T-helper 1 cell treated with Interleukin-12 subunit alpha and Interleukin-12 subunit beta and Interleukin-4 antibody, amounts not matched to agents 30 ng/mL and 1 ng/mL, for 36 hours (primary cell): ENCODE measurements around the gene TXNDC8. TPM values are rescaled to one million over a fixed set of nuclear protein-coding genes. Genes with fewer than 3 reads are reported as not detected.
"Not testable (repeated sequence)": the region's sequence is repeated elsewhere in the genome, so short reads cannot be mapped to it uniquely, and the experiment has no call there.

Experiments used
- intact Hi-C: fragments of 100-400 bp; cut with micrococcal nuclease; formaldehyde crosslinking; loops from one replicate; pipeline ENCODE4 v1.15.1; 2024
- total RNA-seq: library from RNA; stranded (reverse); gene quantifications from 2 replicates; pipeline ENCODE4 v1.2.3, GENCODE V29; 2022

Gene TXNDC8
- total RNA-seq, 1 donor from 2014 or later: not detected

- intact Hi-C loops: no loop called here
Measured at GRCh38 chr9:110328763-110329162, 8.9 kb downstream of the TXNDC8 start.

- intact Hi-C loops: no loop called here
Measured at GRCh38 chr9:110327716-110328115, 9.9 kb downstream of the TXNDC8 start.

GRCh38 chr9:110323818-110324217, 13.8 kb downstream of the TXNDC8 start:
- intact Hi-C loops: no loop called here

GRCh38 chr9:110320651-110321445, 16.8 kb downstream of the TXNDC8 start:
- intact Hi-C loops: no loop called here

- intact Hi-C loops: no loop called here
Measured at GRCh38 chr9:110319781-110320492, 17.7 kb downstream of the TXNDC8 start.

- intact Hi-C loops: loop anchor here (2.0 kb wide), 1 partner anchor 61 kb away; the partner anchor contains the start of gene TXN
Measured at GRCh38 chr9:110317911-110318310, 19.8 kb downstream of the TXNDC8 start.

- intact Hi-C loops: loop anchor here (2.0 kb wide), 1 partner anchor 60 kb away; the partner anchor contains the start of gene TXN
Measured at GRCh38 chr9:110316261-110317075, 21.2 kb downstream of the TXNDC8 start.

GRCh38 chr9:110311978-110312377, 25.7 kb downstream of the TXNDC8 start:
- intact Hi-C loops: not testable (repeated sequence)

GRCh38 chr9:110309681-110310080, 28.0 kb downstream of the TXNDC8 start:
- intact Hi-C loops: no loop called here

- intact Hi-C loops: no loop called here
Measured at GRCh38 chr9:110308633-110309038, 29.0 kb downstream of the TXNDC8 start.

- intact Hi-C loops: no loop called here
Measured at GRCh38 chr9:110307191-110307590, 30.5 kb downstream of the TXNDC8 start.

GRCh38 chr9:110303133-110303532, 34.5 kb downstream of the TXNDC8 start:
- intact Hi-C loops: no loop called here

GRCh38 chr9:110298043-110298605, 39.5 kb downstream of the TXNDC8 start:
- intact Hi-C loops: no loop called here

- intact Hi-C loops: no loop called here
Measured at GRCh38 chr9:110293248-110293647, 44.4 kb downstream of the TXNDC8 start.

GRCh38 chr9:110291921-110292557, 45.6 kb downstream of the TXNDC8 start:
- intact Hi-C loops: no loop called here

GRCh38 chr9:110290001-110290400, 47.7 kb downstream of the TXNDC8 start:
- intact Hi-C loops: no loop called here

GRCh38 chr9:110288503-110288902, 49.2 kb downstream of the TXNDC8 start:
- intact Hi-C loops: no loop called here

- intact Hi-C loops: no loop called here
Measured at GRCh38 chr9:110287289-110287680, 50.4 kb downstream of the TXNDC8 start.

- intact Hi-C loops: no loop called here
Measured at GRCh38 chr9:110284211-110284844, 53.3 kb downstream of the TXNDC8 start.

GRCh38 chr9:110283751-110284150, 53.9 kb downstream of the TXNDC8 start:
- intact Hi-C loops: no loop called here
